Hematopoietic multipotent progenitor cell treated with erythropoietin and hydrocortisone succinate and interleukin-3 and kit ligand, for 15 days (in vitro differentiated cells): ENCODE data around the gene DCAF8.

Experiments
- DNase-seq: peaks from one replicate; pipeline ENCODE4 v3.0.0-alpha.2; 2015; ENCODE audit warnings: low spot score

The DCAF8 gene

GRCh38 chr1:160168609-160169369 lies 93.6 kb downstream of the DCAF8 start:
- no peak for DNase-seq

- no peak for DNase-seq
Measured at GRCh38 chr1:160168016-160168415, 94.3 kb downstream of the DCAF8 start.

GRCh38 chr1:160167580-160167979 lies 94.8 kb downstream of the DCAF8 start:
- no peak for DNase-seq

GRCh38 chr1:160167056-160167455 lies 95.3 kb downstream of the DCAF8 start:
- DNase-seq, result no peak

GRCh38 chr1:160166166-160166868 lies 96.0 kb downstream of the DCAF8 start:
- DNase-seq, result no peak
